ENCODE measurements around the gene ADGRL3.

GRCh38 chr4:62093735-62094134 lies 893.6 kb downstream of the ADGRL3 start:
- TF ChIP-seq, protein P1, sequence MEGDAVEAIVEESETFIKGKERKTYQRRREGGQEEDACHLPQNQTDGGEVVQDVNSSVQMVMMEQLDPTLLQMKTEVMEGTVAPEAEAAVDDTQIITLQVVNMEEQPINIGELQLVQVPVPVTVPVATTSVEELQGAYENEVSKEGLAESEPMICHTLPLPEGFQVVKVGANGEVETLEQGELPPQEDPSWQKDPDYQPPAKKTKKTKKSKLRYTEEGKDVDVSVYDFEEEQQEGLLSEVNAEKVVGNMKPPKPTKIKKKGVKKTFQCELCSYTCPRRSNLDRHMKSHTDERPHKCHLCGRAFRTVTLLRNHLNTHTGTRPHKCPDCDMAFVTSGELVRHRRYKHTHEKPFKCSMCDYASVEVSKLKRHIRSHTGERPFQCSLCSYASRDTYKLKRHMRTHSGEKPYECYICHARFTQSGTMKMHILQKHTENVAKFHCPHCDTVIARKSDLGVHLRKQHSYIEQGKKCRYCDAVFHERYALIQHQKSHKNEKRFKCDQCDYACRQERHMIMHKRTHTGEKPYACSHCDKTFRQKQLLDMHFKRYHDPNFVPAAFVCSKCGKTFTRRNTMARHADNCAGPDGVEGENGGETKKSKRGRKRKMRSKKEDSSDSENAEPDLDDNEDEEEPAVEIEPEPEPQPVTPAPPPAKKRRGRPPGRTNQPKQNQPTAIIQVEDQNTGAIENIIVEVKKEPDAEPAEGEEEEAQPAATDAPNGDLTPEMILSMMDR (IDR thresholded peaks at IDR 0.05; ENCODE audit: low read depth, low read length, missing input control) = no peak
- TF ChIP-seq TAF1 (conservative IDR thresholded peaks at IDR 0.05) = no peak
- TF ChIP-seq, protein P2, sequence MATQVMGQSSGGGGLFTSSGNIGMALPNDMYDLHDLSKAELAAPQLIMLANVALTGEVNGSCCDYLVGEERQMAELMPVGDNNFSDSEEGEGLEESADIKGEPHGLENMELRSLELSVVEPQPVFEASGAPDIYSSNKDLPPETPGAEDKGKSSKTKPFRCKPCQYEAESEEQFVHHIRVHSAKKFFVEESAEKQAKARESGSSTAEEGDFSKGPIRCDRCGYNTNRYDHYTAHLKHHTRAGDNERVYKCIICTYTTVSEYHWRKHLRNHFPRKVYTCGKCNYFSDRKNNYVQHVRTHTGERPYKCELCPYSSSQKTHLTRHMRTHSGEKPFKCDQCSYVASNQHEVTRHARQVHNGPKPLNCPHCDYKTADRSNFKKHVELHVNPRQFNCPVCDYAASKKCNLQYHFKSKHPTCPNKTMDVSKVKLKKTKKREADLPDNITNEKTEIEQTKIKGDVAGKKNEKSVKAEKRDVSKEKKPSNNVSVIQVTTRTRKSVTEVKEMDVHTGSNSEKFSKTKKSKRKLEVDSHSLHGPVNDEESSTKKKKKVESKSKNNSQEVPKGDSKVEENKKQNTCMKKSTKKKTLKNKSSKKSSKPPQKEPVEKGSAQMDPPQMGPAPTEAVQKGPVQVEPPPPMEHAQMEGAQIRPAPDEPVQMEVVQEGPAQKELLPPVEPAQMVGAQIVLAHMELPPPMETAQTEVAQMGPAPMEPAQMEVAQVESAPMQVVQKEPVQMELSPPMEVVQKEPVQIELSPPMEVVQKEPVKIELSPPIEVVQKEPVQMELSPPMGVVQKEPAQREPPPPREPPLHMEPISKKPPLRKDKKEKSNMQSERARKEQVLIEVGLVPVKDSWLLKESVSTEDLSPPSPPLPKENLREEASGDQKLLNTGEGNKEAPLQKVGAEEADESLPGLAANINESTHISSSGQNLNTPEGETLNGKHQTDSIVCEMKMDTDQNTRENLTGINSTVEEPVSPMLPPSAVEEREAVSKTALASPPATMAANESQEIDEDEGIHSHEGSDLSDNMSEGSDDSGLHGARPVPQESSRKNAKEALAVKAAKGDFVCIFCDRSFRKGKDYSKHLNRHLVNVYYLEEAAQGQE (IDR thresholded peaks at IDR 0.05) = no peak
- TF ChIP-seq, protein P3, sequence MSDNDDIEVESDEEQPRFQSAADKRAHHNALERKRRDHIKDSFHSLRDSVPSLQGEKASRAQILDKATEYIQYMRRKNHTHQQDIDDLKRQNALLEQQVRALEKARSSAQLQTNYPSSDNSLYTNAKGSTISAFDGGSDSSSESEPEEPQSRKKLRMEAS (IDR thresholded peaks at IDR 0.05) = no peak
- TF ChIP-seq NR2F2 (IDR thresholded peaks at IDR 0.05) = no peak

All from liver (tissue), 3 donors.